Natural killer cell (primary cell): ENCODE data around the gene MUC5B. TPM values are rescaled to one million over a fixed set of nuclear protein-coding genes. Genes with fewer than 3 reads are reported as not detected.
A peak's percentile ranks its signal among the peaks of the same experiment; 100 is the strongest.
"Not testable (repeated sequence)": the region's sequence is repeated elsewhere in the genome, so short reads cannot be mapped to it uniquely, and the experiment has no call there.

ENCODE experiments used
- ATAC-seq, 3 donors: fragments of 150-1000 bp in 2 of 3; fragments of 200-7000 bp in 1 of 3; cut with Tn5 transposase; 1 replicate in 1 of 3; 2 replicates in 2 of 3; pipeline ENCODE4 v1.10.0; 2021; ENCODE audit warnings: mild to moderate bottlenecking in 2 of 3, moderate library complexity in 2 of 3
- DNase-seq, 2 donors: peaks; one replicate each; pipeline versions ENCODE4 v3.0.0 to v3.0.0-alpha.2; 2013 to 2021; ENCODE audit warnings: mixed read lengths in 1 of 2
- H3K27ac ChIP-seq: one replicate; pipeline ENCODE4 v1.5.1; 2013; ENCODE audit warnings: mild to moderate bottlenecking, low read length
- H3K27me3 ChIP-seq: one replicate; pipeline ENCODE4 v1.6.1; 2013; ENCODE audit warnings: low read length; ENCODE audit not compliant: control insufficient read depth, insufficient read depth
- H3K36me3 ChIP-seq: one replicate; pipeline ENCODE4 v1.6.1; 2013; ENCODE audit warnings: low read length; ENCODE audit not compliant: control insufficient read depth, insufficient read depth
- H3K4me1 ChIP-seq: one replicate; pipeline ENCODE4 v1.6.1; 2013; ENCODE audit warnings: low read length; ENCODE audit not compliant: control insufficient read depth, insufficient read depth
- H3K4me3 ChIP-seq: one replicate; pipeline ENCODE4 v1.5.1; 2013; ENCODE audit warnings: low read length
- H3K9me3 ChIP-seq: one replicate; pipeline ENCODE4 v1.6.1; 2013; ENCODE audit warnings: low read length; ENCODE audit not compliant: control insufficient read depth, insufficient read depth
- H3K27ac Mint-ChIP-seq, 2 donors: one replicate each; pipeline ENCODE4 v1.8.0; 2022; ENCODE audit warnings: mild to moderate bottlenecking in 2 of 2, mixed read lengths in 2 of 2, moderate library complexity in 1 of 2
- H3K27me3 Mint-ChIP-seq, 2 donors: one replicate each; pipeline ENCODE4 v1.8.0; 2022; ENCODE audit warnings: low read depth in 2 of 2, mixed read lengths in 2 of 2
- H3K36me3 Mint-ChIP-seq: one replicate; pipeline ENCODE4 v1.8.0; 2022; ENCODE audit warnings: mixed read lengths
- H3K4me1 Mint-ChIP-seq, 2 donors: one replicate each; pipeline ENCODE4 v1.8.0; 2022; ENCODE audit warnings: mixed read lengths in 2 of 2
- H3K4me3 Mint-ChIP-seq: one replicate; pipeline ENCODE4 v1.8.0; 2022; ENCODE audit warnings: mild to moderate bottlenecking, moderate library complexity, mixed read lengths
- H3K9me3 Mint-ChIP-seq, 2 donors: one replicate each; pipeline ENCODE4 v1.8.0; 2022; ENCODE audit warnings: mixed read lengths in 2 of 2
- CTCF ChIP-seq: fragments of 200-600 bp; IDR thresholded peaks from one replicate; pipeline ENCODE4 v1.8.0; 2022; ENCODE audit warnings: antibody characterized with exemption
- WGBS: methylation state at CpG from one replicate; pipeline ENCODE4 v1.1.7; 2013; ENCODE audit warnings: missing lambda C conversion rate; ENCODE audit not compliant: insufficient coverage; 5-methylcytosine and 5-hydroxymethylcytosine counted together
- intact Hi-C: fragments of 100-400 bp; cut with micrococcal nuclease; formaldehyde crosslinking; loops from one replicate; pipeline ENCODE4 v1.14.2; 2022
- total RNA-seq, 4 donors: library from RNA; stranded (reverse); fragments of 120-200 nt in 1 of 4; gene quantifications; one replicate each; pipeline versions ENCODE4 v1.2.3 to v1.2.4, GENCODE V29; 2013 to 2022

MUC5B gene
- total RNA-seq, 3 donors from 2014 or later (not counting 1 experiment from before 2014, with no cell fraction given), result not detected

- not testable (repeated sequence) for H3K36me3 Mint-ChIP-seq, H3K27ac Mint-ChIP-seq
These were observed 34.3 kb upstream of the MUC5B start for GRCh38 chr11:1188451-1189130.

GRCh38 chr11:1189816-1190215 is 33.0 kb upstream of the MUC5B start:
- H3K36me3 ChIP-seq, H3K4me1 Mint-ChIP-seq, ATAC-seq, H3K9me3 ChIP-seq, H3K4me3 ChIP-seq, H3K4me1 ChIP-seq, H3K27ac Mint-ChIP-seq, H3K27ac ChIP-seq, H3K9me3 Mint-ChIP-seq, H3K4me3 Mint-ChIP-seq, H3K36me3 Mint-ChIP-seq, intact Hi-C loops, H3K27me3 Mint-ChIP-seq, H3K27me3 ChIP-seq, DNase-seq: not testable (repeated sequence)
- WGBS, result 85% methylated on average over 2 of the region's 12 CpGs

More at GRCh38 chr11:1188451-1189130, 34.3 kb upstream of the MUC5B start:
- H3K4me3 Mint-ChIP-seq, H3K9me3 Mint-ChIP-seq, H3K9me3 ChIP-seq, H3K36me3 ChIP-seq, H3K4me1 ChIP-seq, H3K27me3 Mint-ChIP-seq, ATAC-seq, H3K4me1 Mint-ChIP-seq, H3K27me3 ChIP-seq, intact Hi-C loops, H3K4me3 ChIP-seq, H3K27ac ChIP-seq, DNase-seq: not testable (repeated sequence)
- WGBS, result 78% methylated on average over 11 of the region's 15 CpGs

- DNase-seq, result peak in 1 of 2 donors; percentile 4
- H3K27me3 ChIP-seq, H3K27ac ChIP-seq, H3K36me3 Mint-ChIP-seq, H3K4me1 Mint-ChIP-seq, H3K4me3 ChIP-seq, H3K4me1 ChIP-seq, H3K9me3 Mint-ChIP-seq, H3K4me3 Mint-ChIP-seq, H3K27me3 Mint-ChIP-seq, intact Hi-C loops, H3K27ac Mint-ChIP-seq, H3K9me3 ChIP-seq, H3K36me3 ChIP-seq, ATAC-seq: not testable (repeated sequence)
- WGBS, result 87% methylated on average over 18 of the region's 22 CpGs
These were observed 30.9 kb upstream of the MUC5B start for GRCh38 chr11:1191786-1192470.

GRCh38 chr11:1192741-1193325 is 30.0 kb upstream of the MUC5B start:
- no peaks in the 10 kb centered on the region for H3K27me3 ChIP-seq
- Mint-ChIP-seq H3K27ac (no peak overlapping the region), H3K4me3 (no peak overlapping the region), H3K9me3 (no peaks in the 10 kb centered on the region), H3K4me1 (no peaks in the 10 kb centered on the region), H3K27me3 (no peaks in the 10 kb centered on the region), H3K36me3 (no peaks in the 10 kb centered on the region)
- no peak overlapping the region for H3K4me3 ChIP-seq
- no peaks in the 10 kb centered on the region for H3K36me3 ChIP-seq
- no peaks in the 10 kb centered on the region for H3K9me3 ChIP-seq
- intact Hi-C loops, result no loop called here
- peak in 1 of 2 donors; percentile 5 for DNase-seq
- no peak for TF ChIP-seq CTCF
- H3K4me1 ChIP-seq, result no peaks in the 10 kb centered on the region
- 90% methylated on average over 15 of the region's 17 CpGs for WGBS
- no peak for ATAC-seq
- no peak overlapping the region for H3K27ac ChIP-seq
